ENCODE measurements around the gene ZNF774.
A peak's percentile ranks its signal among the peaks of the same experiment; 100 is the strongest.
"Not testable (repeated sequence)": the region's sequence is repeated elsewhere in the genome, so short reads cannot be mapped to it uniquely, and the experiment has no call there.

ZNF774 gene

GRCh38 chr15:90388462-90389380 is 36.6 kb downstream of the ZNF774 start:
- DNase-seq (ENCODE audit: low read depth in 2 of 2), result peak; percentile 15 to 29

- DNase-seq (ENCODE audit: low read depth in 2 of 2), result no peak
Measured at GRCh38 chr15:90389513-90389912, 37.4 kb downstream of the ZNF774 start.

- DNase-seq (ENCODE audit: low read depth in 2 of 2), result no peak
Measured at GRCh38 chr15:90393040-90393439, 41.0 kb downstream of the ZNF774 start.

GRCh38 chr15:90394074-90394473 is 42.0 kb downstream of the ZNF774 start:
- no peak for DNase-seq (ENCODE audit: low read depth in 2 of 2)

- no peak for DNase-seq (ENCODE audit: low read depth in 2 of 2)
Measured at GRCh38 chr15:90394748-90395442, 42.8 kb downstream of the ZNF774 start.

- DNase-seq (ENCODE audit: low read depth in 2 of 2), result no peak
Measured at GRCh38 chr15:90396321-90396720, 44.2 kb downstream of the ZNF774 start.

GRCh38 chr15:90400005-90400758 is 48.1 kb downstream of the ZNF774 start:
- no peak for DNase-seq (ENCODE audit: low read depth in 2 of 2)

GRCh38 chr15:90400759-90401314 is 48.8 kb downstream of the ZNF774 start:
- peak; percentile 21 to 41 for DNase-seq (ENCODE audit: low read depth in 2 of 2)

GRCh38 chr15:90401495-90401894 is 49.4 kb downstream of the ZNF774 start:
- DNase-seq (ENCODE audit: low read depth in 2 of 2), result no peak

- DNase-seq (ENCODE audit: low read depth in 2 of 2), result no peak
Measured at GRCh38 chr15:90402223-90402622, 50.1 kb downstream of the ZNF774 start.

- DNase-seq (ENCODE audit: low read depth in 2 of 2), result no peak
Measured at GRCh38 chr15:90402767-90403166, 50.7 kb downstream of the ZNF774 start.

- DNase-seq (ENCODE audit: low read depth in 2 of 2), result no peak
Measured at GRCh38 chr15:90405055-90405607, 53.0 kb downstream of the ZNF774 start.

GRCh38 chr15:90407336-90407735 is 55.3 kb downstream of the ZNF774 start:
- no peak for DNase-seq (ENCODE audit: low read depth in 2 of 2)

GRCh38 chr15:90407871-90408317 is 55.8 kb downstream of the ZNF774 start:
- DNase-seq (ENCODE audit: low read depth in 2 of 2), result no peak

GRCh38 chr15:90408657-90409056 is 56.6 kb downstream of the ZNF774 start:
- no peak for DNase-seq (ENCODE audit: low read depth in 2 of 2)

GRCh38 chr15:90409587-90409986 is 57.5 kb downstream of the ZNF774 start:
- DNase-seq (ENCODE audit: low read depth in 2 of 2), result not testable (repeated sequence)

GRCh38 chr15:90410316-90410715 is 58.2 kb downstream of the ZNF774 start:
- DNase-seq (ENCODE audit: low read depth in 2 of 2), result not testable (repeated sequence)

GRCh38 chr15:90411176-90411575 is 59.1 kb downstream of the ZNF774 start:
- no peak for DNase-seq (ENCODE audit: low read depth in 2 of 2)

Measured in stimulated activated CD8-positive, alpha-beta memory T cell treated with anti-CD3 and anti-CD28 coated beads, Interleukin-15, amount 100 ng/mL, for 4 hours (primary cell).